HL-60/S4 treated with phorbol 12-myristate 13-acetate at 8.2 ng/mL for 4 days and 3 days (cell line): ENCODE measurements around the gene ABCA10.

ENCODE experiments used
- in situ Hi-C: fragments of 300-500 bp; cut with MboI; formaldehyde crosslinking; loops from 2 replicates; pipeline ENCODE4 v1.15.0; 2022; ENCODE audit warnings: low sequenced_read_pairs

ABCA10 gene

GRCh38 chr17:69117855-69118784 lies 110.5 kb downstream of the ABCA10 start:
- in situ Hi-C loops: no loop called here

- in situ Hi-C loops: no loop called here
These were observed 116.8 kb downstream of the ABCA10 start for GRCh38 chr17:69111794-69112193.

- in situ Hi-C loops: no loop called here
These were observed 122.5 kb downstream of the ABCA10 start for GRCh38 chr17:69105907-69106730.

- in situ Hi-C loops: no loop called here
These were observed 124.9 kb downstream of the ABCA10 start for GRCh38 chr17:69103557-69104233.

GRCh38 chr17:69098625-69099024 lies 130.0 kb downstream of the ABCA10 start:
- in situ Hi-C loops: no loop called here
